Measurements from ENCODE around the gene PIK3CB.

GRCh38 chr3:138688871-138689299 is 145.8 kb downstream of the PIK3CB start:
- TF ChIP-seq CTCF (IDR thresholded peaks at IDR 0.05; ENCODE audit: poor library complexity) (no peak), EZH2phosphoT487 (IDR thresholded peaks at IDR 0.05; ENCODE audit: low read depth, severe bottlenecking, unreplicated experiment) (no peak), EZH2 (IDR thresholded peaks at IDR 0.05; ENCODE audit: borderline replicate concordance) (no peak)

All from hepatocyte (in vitro differentiated cells).